GM19328 (cell line): Measurements from ENCODE around the gene NPHP1.
"Not testable (repeated sequence)": the region's sequence is repeated elsewhere in the genome, so short reads cannot be mapped to it uniquely, and the experiment has no call there.

Experiments
- ATAC-seq: cut with Tn5 transposase; IDR thresholded peaks from one replicate; pipeline ENCODE4 v1.9.1; 2021; ENCODE audit warnings: mild to moderate bottlenecking, moderate library complexity; ENCODE audit not compliant: unreplicated experiment

The NPHP1 gene

DNA sequence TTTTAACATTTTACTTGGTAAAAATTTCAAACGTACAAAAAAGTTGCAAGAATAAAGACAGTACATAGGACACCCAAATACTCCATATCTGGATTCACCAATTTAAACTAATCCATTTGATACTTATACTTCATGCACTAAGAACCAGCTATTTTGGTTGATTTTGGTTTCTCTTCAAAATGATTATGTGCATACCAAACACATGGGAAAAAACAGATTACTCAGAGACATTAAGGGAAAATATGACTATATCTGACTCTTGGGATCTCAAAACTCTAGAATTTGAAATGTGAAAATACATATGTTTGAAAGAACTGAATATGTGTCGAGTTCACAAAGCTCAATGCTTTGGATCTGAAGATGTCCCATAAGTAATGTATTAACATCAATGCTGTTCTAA lies 73.6 kb downstream of the NPHP1 start:
- ATAC-seq = no peak

DNA sequence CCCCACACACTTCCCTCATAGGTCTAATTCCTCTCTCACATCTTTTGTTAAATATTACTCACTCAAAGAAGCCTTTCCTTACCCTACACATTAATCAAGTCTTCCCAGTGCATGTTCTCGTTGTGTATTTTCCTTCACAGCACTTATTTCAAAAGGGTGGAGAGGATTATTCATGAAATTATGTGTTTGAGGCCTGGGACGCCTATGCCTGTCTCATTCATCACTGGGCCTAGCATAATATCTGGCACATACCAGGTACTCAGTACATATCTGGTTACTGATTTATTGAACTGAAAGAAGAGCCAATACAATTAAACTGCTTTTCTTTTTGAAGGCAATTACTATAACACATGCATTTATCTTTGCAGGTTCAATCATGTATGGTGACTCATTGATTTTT lies 74.1 kb downstream of the NPHP1 start:
- no peak for ATAC-seq

DNA sequence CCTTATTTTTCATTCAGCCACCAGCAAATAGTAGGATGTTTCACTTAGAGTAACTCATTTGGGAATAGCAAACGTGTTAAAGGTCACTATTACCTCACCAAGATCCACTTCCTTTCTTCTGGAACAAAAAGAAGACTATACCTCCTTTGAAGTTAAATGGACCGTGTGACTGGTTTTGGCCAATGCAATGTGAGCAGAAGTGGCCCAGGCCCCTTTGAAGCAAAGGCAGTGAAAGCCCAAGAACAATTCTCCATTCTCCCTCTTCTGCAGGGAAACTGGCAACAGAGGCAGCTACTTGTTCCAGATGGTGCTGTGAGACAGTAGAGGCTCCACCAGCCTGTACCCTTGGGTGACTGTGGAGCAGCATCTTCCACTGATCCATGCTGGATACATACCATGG lies 77.9 kb downstream of the NPHP1 start:
- ATAC-seq = no peak

DNA sequence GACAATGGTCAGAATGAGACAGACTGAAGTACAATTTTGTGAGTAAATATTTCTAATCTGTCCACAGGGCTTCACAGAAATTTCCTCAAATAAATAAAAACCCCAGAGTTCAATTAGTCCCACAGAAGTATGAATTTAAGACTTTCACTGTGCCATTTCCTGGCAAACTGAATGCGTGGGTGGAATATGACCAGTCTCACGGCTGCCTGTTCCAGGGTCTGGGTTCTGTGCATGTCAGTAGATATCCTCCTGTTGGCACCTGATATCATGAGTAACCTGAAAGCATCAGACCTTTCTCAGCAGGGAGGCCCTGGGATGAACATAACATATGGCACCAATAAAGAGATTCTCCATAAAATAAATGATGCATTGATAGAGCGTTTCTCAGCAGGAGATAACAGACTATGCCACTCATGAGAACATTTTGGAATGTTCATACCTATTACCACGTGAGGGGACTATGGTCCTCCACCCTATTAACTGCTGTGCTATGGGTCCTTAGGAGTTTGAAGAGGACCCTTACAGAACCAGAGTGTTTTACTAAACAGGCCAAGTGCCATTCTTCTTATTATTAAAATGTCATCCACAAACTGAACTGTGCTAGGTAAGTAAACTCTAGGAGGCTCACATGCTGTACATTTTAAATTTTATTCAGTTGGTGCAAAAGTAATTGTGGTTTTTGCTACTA lies 78.6 kb downstream of the NPHP1 start:
- ATAC-seq = no peak

DNA sequence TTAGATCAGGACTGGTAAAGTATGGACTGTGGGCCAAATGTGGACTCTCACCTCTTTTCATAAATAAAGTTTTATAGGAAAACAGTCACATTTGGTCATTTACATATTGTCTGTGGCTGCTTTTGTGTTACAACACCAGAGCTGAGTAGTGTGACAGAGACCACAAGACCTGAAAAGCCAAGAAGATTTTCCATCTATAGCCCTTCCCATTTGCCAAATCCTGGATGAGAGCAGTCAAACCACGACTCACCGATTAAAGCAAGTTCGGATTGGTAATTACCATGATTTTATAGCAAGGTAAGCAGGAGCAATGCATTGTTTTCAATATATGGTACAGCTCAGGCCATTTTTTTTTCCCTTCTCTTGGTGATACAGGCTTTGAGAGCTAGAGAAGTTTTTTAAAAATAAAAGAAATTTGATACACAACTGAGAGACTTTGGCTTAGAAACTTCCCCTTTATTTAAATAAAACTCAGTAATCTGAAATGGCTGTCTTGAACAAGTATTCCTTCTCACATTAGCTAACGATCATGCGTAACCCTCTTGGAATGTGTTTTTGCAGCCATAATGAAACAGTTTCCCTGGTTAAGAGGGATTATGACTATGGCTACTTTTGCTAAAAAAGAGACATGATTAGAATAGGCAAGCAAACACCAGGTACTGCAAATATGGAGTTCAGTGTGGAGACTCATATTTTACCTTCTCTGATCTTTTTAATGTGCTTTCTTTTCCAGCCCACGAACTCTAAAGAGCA lies 79.7 kb downstream of the NPHP1 start:
- no peak for ATAC-seq

DNA sequence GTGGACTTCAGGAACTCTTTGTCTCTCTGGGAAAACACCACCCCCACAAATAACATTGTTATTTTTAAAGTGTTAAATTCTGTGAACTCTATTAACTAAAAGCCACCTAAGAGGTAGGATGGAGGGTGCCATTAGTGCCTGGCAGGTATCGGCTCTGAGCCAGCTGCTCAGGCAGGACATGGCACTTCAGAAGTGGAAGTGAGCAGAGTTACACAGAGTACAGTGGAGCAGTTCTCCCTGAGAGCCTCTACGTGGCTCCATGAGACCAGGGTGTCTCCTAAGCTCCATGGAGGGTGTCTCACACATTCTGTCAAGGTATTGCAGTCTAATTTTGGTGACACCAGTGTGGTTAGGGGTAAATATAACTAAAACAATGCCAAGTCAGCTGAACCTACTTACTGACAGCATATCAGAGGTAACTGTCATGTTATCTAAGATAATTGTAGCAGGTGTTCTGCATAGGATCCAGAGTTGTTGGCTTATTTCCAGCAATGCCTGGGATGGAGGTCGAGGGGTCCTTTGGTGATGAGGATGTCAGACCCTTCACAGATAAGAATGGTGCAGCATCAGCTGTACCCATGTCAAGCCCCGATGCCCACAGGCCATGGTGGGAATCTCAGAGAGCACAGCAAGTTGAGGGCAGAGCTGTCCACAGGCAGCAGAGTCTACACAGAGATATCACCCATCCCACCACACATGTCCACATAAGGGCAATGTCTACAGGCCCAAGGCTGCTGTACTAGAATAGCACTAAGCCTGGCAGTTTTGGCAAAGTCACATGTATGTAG lies 80.6 kb downstream of the NPHP1 start:
- ATAC-seq = no peak

DNA sequence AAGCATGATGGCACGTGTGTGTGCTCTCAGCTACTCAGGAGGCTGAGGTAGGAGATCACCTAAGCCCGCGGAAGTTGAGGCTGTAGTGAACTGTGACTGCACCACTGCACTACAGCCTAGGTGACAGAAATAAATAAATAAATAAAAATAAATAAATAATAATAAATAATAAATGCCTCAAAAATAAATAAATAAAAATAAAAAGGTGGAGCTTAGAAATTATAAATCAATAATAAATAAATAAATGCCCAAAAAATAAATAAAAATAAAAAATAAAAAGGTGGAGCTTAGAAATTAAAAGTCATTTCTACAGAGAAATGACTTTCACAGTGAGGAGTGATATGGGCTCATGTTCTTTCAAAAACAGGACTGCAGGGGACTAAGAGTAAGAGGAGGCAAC lies 83.2 kb downstream of the NPHP1 start:
- ATAC-seq = no peak

DNA sequence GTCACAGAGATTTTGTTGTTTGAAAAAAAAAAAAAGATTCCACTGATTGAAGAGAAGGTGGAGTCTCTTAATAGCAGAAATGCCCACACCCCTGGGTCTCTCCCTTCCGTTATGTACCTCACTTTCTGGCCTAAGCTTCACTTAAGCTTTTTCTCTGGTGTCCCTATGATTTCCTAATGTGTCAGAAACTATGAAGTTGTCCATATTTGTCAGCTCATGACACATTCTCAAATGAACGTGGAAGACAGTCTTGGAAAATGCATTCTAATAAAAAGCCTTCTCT lies 83.8 kb downstream of the NPHP1 start:
- no peak for ATAC-seq

DNA sequence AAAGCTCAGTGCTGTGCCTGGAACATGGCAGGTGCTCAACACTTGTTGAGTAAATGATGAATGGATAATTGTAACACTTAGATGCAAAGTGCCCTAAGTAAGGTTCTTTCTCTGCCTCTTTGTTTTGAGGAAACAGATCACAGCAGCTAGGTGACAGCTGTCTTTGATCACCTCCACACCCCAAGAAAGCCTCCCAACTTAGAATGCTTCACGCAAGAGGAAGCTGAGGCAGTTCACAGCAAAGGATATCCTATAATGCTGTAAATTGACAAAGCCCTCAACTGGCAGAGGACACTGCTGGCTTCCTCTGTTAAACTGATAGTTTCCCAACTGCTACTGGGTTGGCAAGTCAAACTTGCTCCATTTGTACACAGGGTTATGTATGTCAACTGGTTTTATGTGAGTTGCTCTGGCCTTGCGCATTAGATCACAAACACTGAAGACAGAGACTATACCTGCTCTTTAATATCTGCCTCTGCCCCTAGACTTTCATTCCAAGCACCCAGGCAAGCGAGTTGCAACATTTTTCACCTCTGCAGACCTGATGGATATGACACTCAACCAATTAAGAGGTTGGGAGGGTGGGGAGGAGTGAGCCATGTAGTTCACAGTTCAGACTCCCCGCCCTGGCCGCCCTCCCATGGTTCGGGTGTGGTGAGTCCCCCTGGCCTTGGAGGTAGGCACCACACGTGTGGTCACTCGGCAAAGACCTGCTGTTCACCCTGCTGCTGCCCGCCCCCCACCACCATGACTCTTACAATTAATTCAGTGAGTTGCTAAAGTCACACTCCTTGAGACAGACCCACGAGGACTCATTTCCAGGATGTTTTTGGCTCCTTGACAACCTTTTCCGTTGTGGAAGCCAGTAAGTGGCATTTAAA lies 84.4 kb downstream of the NPHP1 start:
- ATAC-seq = no peak

DNA sequence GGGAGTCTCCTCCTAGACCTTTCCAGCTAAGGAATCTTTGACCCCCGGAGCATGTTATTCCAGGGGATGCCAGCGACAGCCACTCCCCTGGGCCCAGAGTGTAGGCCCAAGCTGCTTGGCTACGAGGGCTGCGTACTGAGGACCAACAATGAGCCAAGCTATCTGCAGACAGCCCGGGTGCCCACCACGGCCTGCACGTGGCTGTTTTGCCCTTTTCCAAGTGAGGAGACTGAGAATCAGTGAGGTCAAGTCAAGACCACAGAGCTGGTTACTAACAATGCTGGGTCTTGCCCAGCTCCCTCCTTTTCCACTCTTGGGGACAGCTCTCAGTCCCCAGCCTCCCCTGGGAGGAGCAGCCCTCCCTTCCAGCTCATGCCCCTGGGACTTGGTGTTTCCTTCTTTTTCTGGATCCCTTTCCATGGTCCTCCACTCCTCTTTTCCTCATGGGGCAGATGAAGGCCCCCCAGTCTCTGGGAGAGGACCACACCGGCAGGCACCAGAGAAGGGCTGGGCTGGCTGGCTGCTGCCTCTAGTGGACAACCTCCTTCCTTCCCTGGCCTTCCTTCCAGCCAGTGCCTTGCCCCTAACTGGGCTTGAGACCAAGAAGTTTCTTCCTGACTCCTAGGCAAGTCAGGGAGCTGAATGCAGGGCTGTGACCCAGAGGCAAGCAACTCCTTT lies 88.6 kb downstream of the NPHP1 start:
- ATAC-seq = no peak

DNA sequence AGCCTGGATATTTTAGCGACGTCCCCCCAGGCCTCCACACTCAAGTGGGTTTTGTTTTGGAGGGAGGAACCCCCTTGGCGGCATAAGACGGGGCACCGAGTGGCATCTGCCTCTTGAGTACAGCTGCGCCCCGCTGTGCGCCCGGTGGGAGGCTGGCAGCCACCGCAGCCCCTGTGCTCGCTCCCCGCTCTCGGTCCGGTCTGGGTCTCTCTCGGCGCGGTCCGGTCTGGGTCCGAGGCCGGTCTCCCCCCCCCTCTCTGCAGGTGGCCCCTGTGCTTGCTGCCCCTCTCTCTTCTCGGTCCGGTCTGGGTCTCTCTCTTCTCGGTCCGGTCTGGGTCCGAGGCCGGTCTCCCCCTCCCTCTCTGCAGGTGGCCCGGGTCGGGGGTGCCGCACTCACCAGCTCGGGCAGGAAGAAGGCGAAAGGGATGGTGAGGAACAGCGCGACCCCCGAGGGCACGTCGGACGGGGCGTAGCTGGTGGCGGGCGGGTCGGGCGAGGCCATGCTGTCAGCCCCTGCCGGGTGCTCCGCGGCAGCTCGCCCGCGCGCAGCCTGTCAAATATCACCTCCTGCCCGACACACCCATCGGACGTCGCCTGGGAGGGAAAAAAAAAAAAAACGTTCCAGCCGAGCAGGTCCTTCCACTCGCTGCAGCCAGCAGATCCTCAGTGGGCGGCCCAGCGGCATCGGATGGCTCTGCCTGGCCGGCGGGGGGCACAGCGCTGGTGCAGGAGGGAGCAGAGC lies 89.4 kb downstream of the NPHP1 start, which contains the start of gene MALL:
Gene MALL (minus strand): TSS at position 532 of the 742 bp plus-strand sequence. CDS start 30 bp downstream, at position 502.
- ATAC-seq = no peak

DNA sequence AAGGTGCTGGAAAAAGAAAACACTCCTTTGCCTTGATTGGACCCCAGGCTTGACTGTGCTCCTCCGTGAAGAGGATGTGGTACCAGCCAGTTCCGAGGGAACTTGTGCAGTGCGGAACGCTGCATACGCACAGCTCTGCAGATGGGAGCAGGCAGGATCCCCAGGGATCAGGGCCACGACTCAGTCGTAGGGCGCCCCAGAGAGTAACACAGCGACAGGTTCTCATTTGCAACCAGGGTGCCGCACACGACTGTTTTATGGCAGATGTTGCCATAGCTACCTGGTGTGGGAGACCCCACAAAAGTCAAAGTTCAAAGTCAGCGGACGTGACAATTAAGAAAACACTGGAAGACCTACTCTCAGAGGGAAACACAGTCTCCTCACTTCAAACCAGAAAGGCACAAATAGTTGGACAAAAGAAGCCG lies 90.0 kb downstream of the NPHP1 start:
- ATAC-seq = no peak

DNA sequence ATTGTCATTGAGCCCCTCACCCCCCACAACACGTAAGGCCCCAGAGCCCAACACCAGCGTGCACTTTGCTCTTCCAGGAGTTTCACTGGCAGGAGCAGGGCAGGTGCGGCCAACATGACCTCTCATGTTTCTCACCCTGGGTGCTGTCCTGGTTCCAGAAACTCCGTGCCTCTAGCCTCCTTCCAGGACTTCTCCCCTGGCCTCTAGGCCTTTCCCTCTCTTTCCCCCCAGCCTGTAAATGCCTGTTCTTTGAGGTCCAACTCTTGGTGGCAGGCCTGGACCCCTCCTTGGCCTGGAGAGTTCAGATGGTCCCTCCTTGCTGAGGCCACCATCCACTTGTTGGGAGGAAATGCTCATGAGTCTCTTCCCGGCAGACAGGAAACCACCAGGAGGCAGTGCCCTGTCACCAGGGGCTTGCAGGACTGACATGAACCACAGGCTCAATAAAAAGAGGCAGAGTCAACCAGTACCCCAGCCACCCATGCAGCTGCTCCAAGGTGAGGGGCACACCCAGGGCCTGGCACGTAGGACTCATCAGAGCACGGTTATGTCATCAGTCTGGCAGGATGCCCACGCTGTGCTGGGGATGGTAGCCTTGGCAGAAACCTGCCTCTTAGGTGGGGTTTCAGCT lies 90.7 kb downstream of the NPHP1 start:
- ATAC-seq = no peak

DNA sequence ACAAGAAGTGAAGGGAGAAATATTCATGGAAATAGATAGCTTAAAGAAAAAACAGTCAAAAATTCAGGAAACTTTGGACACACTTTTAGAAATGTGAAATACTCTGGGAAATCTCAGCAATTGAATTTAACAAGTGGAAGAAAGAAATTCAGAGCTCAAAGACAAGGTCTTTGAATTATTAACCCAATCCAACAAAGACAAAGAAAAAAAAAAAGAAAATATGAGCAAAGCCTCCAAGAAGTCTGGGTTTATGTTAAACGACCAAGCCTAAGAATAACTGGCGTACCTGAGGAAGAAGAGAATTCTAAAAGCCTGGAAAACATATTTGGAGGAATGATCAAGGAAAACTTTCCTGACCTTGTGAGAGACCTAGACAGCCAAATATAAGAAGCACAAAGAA lies 96.5 kb downstream of the NPHP1 start:
- ATAC-seq = not testable (repeated sequence)

DNA sequence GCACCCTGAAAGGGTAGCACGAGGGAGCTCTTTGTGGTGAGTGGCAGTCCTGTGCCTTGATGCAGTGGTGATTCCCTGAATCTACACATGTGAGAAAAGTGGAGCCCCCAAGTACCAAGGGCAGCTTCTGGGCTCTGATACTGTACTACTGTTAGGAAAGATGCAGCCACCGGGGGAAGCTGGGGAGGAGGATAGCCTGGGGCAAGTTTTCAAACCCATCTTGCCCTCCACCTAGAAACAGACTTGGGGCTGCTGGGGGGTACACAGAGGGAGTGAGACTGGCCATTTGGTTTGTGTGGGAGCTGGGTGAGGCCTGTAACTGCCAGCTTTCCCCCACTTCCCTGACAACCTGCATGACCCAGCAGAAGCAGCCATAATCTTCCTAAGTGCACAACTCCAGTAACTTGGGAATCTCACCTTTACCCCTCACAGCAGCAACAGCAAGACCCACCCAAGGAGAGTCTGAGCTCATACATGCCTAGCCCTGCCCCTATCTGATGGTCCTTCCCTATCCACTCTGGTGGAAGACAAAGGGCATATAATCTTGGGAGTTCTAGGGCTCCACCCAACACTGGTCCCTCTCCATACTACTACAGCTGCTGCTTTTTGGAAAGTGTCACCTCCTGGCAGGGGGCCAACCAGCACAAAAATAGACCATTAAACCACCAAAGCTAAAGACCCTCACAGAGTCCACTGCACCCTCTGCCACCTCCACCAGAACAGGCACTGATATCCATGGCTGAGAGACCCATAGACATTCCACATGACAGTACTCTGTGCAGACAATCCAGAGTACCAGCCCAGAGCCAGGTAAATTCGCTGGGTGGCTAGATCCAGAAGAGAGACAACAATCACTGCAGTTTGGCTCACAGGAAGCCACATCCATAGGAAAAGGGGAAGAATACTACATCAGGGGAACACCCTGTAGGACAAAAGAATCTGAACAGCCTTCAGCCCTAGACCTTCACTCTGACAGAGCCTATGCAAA lies 97.4 kb downstream of the NPHP1 start:
- no peak for ATAC-seq

DNA sequence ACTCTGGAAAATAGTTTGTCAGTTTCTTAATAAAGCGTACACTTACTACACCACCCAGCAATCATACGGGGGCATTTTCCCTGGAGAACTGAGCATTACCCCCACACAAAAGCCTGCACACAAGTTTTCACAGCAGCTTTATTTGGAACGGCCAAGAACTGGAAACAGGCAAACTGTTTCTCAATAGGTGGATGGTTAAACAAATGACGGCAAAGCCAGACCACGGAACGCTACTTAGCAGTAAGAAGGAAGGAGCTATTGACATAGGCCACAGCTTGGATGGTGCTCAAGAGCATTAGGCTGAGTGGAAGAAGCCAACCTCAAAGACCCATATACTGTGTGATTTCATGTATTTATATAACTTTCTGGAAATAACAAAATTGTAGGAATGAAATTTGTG lies 98.2 kb downstream of the NPHP1 start:
- no peak for ATAC-seq

DNA sequence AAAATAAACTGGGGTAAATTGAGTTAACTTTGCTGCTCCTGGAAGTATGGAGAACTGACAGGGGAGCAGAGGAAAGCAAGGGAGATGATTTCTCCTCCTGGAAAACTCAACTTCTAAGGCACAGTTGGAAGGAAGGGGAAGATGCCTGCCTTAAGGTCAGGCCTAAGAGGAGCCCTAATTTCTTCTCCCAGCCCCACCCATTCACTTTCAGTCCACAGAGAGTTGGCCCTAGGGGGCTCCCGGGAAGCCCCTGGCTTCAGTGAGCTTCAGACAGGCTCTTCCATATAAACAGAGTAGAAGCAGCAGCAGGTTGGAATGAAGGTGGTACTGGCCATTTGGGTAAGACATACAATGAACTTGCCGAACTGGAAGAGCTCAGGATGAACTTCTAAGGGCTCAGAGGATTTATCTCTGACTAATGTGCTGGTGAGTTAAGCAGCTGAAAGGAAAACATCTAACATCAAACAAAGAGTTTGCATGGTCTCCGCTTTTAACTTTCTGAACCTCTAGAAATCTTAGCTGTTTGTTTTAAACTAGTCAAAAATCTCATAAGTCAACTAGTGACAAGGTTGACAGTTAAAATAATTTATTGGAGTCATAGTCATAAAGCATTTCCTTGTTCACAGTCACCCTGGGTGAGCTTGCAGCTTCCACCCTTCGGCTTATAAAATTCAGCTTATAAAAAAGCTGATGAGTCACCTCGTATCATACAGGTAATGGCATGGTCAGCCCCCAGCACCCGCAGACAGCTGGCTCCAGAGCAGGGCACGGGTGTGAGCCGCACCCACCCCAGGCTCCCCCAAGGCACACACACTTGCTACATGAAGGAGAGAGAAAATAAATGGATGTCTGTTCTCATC lies 99.0 kb downstream of the NPHP1 start:
- no peak for ATAC-seq
